DOHH2 (cell line): ENCODE measurements around the gene CACNA1E.

Experiments
- CTCF ChIP-seq: fragments of 200-600 bp; sonication (generic); IDR thresholded peaks from one replicate; pipeline ENCODE4 v1.5.1; 2014; ENCODE audit warnings: antibody characterized with exemption, mild to moderate bottlenecking, low read depth, low read length; ENCODE audit not compliant: poor library complexity, severe bottlenecking
- EZH2phosphoT487 ChIP-seq: fragments of 200-600 bp; sonication (generic); IDR thresholded peaks from 2 replicates; pipeline ENCODE4 v1.6.1; 2017; ENCODE audit warnings: borderline replicate concordance, mild to moderate bottlenecking, antibody characterized with exemption, low read length, moderate library complexity, mixed read lengths

- no peak for TF ChIP-seq CTCF
- no peak for TF ChIP-seq EZH2phosphoT487
These were observed 121.3 kb downstream of the CACNA1E start for GRCh38 chr1:181604482-181605249.
